MCF 10A (cell line): ENCODE data around the gene CLDN9. TPM values are rescaled to one million over a fixed set of nuclear protein-coding genes. Genes with fewer than 3 reads are reported as not detected.
A peak's percentile ranks its signal among the peaks of the same experiment; 100 is the strongest.

ENCODE experiments used
- BruUV-seq: library from RNA; stranded (reverse); fragments of 400-500 nt; replicated peaks from 2 replicates; lab custom pipeline; 2021; lab: Mats Ljungman, UMichigan
- CTCF ChIA-PET: fragments of 300-600 bp; sonication (Branson Sonifier 250); formaldehyde crosslinking; extraction: SDS; loops from one replicate; lab custom pipeline; 2021; ENCODE audit warnings: antibody characterized with exemption, inconsistent platforms; lab: Yijun Ruan, JAX
- POLR2A ChIA-PET: fragments of 300-600, 350-650 bp; sonication (Branson Sonifier 250); formaldehyde crosslinking; extraction: SDS; loops from one replicate; lab custom pipeline; 2020; ENCODE audit warnings: antibody characterized with exemption, inconsistent platforms; lab: Yijun Ruan, JAX
- DNase-seq: peaks from one replicate; pipeline ENCODE4 v3.0.0-alpha.2; 2018; ENCODE audit not compliant: unreplicated experiment
- H3K27ac Mint-ChIP-seq: one replicate; pipeline ENCODE4 v1.8.0; 2022; ENCODE audit warnings: mild to moderate bottlenecking, low read depth, mixed read lengths; ENCODE audit not compliant: unreplicated experiment
- H3K27me3 Mint-ChIP-seq: one replicate; pipeline ENCODE4 v1.8.0; 2022; ENCODE audit warnings: mixed read lengths; ENCODE audit not compliant: insufficient read depth, unreplicated experiment
- H3K36me3 Mint-ChIP-seq: one replicate; pipeline ENCODE4 v1.8.0; 2022; ENCODE audit warnings: mild to moderate bottlenecking, moderate library complexity, mixed read lengths; ENCODE audit not compliant: insufficient read depth, unreplicated experiment
- H3K4me1 Mint-ChIP-seq: one replicate; pipeline ENCODE4 v1.8.0; 2022; ENCODE audit warnings: mixed read lengths; ENCODE audit not compliant: insufficient read depth, unreplicated experiment
- H3K4me3 Mint-ChIP-seq: one replicate; pipeline ENCODE4 v1.8.0; 2022; ENCODE audit warnings: mild to moderate bottlenecking, moderate library complexity, mixed read lengths; ENCODE audit not compliant: unreplicated experiment
- H3K9me3 Mint-ChIP-seq: one replicate; pipeline ENCODE4 v1.8.0; 2022; ENCODE audit warnings: mixed read lengths; ENCODE audit not compliant: unreplicated experiment
- intact Hi-C: fragments of 100-400 bp; cut with micrococcal nuclease; formaldehyde crosslinking; loops from 2 replicates; pipeline ENCODE4 v1.14.1; 2022
- total RNA-seq: library from RNA; stranded (reverse); gene quantifications from 2 replicates; pipeline ENCODE4 v1.2.3, GENCODE V29; 2022
- TF ChIP-seq, protein P1 (sequence below): fragments of 200-600 bp; IDR thresholded peaks from one replicate; pipeline ENCODE4 v1.8.0; 2022; ENCODE audit warnings: antibody characterized with exemption, mild to moderate bottlenecking; ENCODE audit not compliant: unreplicated experiment

The CLDN9 gene
- total RNA-seq, 1 experiment from 2014 or later = 0.44 TPM

DNA sequence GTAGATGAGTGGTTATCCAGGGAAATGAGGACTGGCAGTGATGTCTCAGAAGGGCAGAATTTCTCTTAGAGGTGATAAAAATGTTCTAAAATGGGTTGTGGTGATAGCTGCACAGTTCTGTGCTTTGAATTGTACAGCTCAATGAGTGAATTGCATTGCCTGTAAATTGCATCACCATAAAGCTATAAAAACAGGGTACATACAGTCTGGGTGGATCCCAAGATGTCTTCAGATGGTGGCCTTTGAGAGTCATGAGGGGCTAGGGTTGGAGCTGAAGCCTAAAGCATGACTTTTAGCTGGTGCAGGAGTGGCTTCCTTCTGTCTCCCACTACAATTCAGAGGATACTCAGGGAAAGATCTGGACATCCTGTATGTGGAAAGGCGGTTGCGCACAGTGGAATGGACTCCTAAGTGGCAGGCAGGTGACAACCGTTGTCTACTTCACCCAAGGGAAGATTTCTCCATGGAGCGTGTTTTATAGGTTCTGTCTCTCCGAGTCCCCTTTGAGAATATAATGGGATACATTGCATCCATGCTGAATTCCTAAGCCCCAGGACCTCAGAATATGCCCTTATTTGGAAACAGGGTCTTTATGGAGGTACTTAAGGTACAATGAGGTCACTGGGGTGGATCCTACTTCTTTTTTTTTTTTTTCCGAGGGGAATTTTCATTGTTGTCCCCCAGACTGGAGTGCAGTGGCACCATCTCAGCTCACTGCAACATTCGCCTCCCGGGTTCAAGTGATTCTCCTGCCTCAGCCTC lies 51.1 kb downstream of the CLDN9 start:
- DNase-seq = no peak

More for the DNA sequence above, 51.1 kb downstream of the CLDN9 start:
- H3K36me3 Mint-ChIP-seq = no peaks in the 10 kb centered on the region
- ChIA-PET POLR2A (interaction anchor here (0.6 to 1.2 kb wide), 2 partner anchors 10 to 71 kb away, joined by 3 read pairs; partner anchors contain the start of gene ZNF213), CTCF (interaction anchor here (0.6 to 2.8 kb wide), 7 partner anchors 13 to 347 kb away, joined by 3 to 11 read pairs (median 4); partner anchors contain the start of gene ZNF213)
- no TSS peak for BruUV-seq
- H3K4me1 Mint-ChIP-seq = peaks cover 11% of the 10 kb centered on the region
- H3K27ac Mint-ChIP-seq = peak overlapping the region; percentile 27
- TF ChIP-seq, protein P1, sequence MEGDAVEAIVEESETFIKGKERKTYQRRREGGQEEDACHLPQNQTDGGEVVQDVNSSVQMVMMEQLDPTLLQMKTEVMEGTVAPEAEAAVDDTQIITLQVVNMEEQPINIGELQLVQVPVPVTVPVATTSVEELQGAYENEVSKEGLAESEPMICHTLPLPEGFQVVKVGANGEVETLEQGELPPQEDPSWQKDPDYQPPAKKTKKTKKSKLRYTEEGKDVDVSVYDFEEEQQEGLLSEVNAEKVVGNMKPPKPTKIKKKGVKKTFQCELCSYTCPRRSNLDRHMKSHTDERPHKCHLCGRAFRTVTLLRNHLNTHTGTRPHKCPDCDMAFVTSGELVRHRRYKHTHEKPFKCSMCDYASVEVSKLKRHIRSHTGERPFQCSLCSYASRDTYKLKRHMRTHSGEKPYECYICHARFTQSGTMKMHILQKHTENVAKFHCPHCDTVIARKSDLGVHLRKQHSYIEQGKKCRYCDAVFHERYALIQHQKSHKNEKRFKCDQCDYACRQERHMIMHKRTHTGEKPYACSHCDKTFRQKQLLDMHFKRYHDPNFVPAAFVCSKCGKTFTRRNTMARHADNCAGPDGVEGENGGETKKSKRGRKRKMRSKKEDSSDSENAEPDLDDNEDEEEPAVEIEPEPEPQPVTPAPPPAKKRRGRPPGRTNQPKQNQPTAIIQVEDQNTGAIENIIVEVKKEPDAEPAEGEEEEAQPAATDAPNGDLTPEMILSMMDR = no peak
- no peak overlapping the region for H3K4me3 Mint-ChIP-seq
- no peaks in the 10 kb centered on the region for H3K27me3 Mint-ChIP-seq
- intact Hi-C loops = loop anchor here (5.0 kb wide), 1 partner anchor 103 kb away; no protein-coding TSS in a partner anchor
- no peaks in the 10 kb centered on the region for H3K9me3 Mint-ChIP-seq

Other genes starting within 250 kb of the CLDN9 start
- 438 and 504 TPM in 2 replicates for gene ELOB, start 235.6 kb upstream of the CLDN9 start, total RNA-seq
- gene PRSS33, start 225.4 kb upstream of the CLDN9 start, total RNA-seq = not detected in 2 replicates
- not detected in 2 replicates for gene PRSS41, start 214.5 kb upstream of the CLDN9 start, total RNA-seq
- 16.4 TPM in 2 replicates for gene PRSS21, start 195.7 kb upstream of the CLDN9 start, total RNA-seq
- gene ZG16B, start 182.6 kb upstream of the CLDN9 start, total RNA-seq = 4.0 and 6.9 TPM in 2 replicates
- not detected in 2 replicates for gene PRSS22, start 154.8 kb upstream of the CLDN9 start, total RNA-seq
- 24.4 and 27.7 TPM in 2 replicates for gene FLYWCH2, start 129.7 kb upstream of the CLDN9 start, total RNA-seq
- gene FLYWCH1, start 101.0 kb upstream of the CLDN9 start, total RNA-seq = 76.3 and 86.2 TPM in 2 replicates
- gene KREMEN2, start 48.6 kb upstream of the CLDN9 start, total RNA-seq = 0.42 TPM in 1 of 2 replicates, not detected in the other
- 4.8 and 7.9 TPM in 2 replicates for gene PAQR4, start 43.6 kb upstream of the CLDN9 start, total RNA-seq
- gene PKMYT1, start 32.5 kb upstream of the CLDN9 start, total RNA-seq = 16.9 and 34.7 TPM in 2 replicates
- gene CLDN6, start 5.3 kb downstream of the CLDN9 start, total RNA-seq = not detected in 2 replicates
- 436 and 641 TPM in 2 replicates for gene TNFRSF12A, start 7.4 kb downstream of the CLDN9 start, total RNA-seq
- 13.6 and 20.4 TPM in 2 replicates for gene HCFC1R1, start 11.0 kb downstream of the CLDN9 start, total RNA-seq
- 36.8 and 53.1 TPM in 2 replicates for gene THOC6, start 11.1 kb downstream of the CLDN9 start, total RNA-seq
- gene BICDL2, start 24.0 kb downstream of the CLDN9 start, total RNA-seq = 0.23 and 0.39 TPM in 2 replicates
- 0.26 and 0.64 TPM in 2 replicates for gene MMP25, start 33.6 kb downstream of the CLDN9 start, total RNA-seq
- gene IL32, start 52.7 kb downstream of the CLDN9 start, total RNA-seq = 24.0 and 29.8 TPM in 2 replicates
- gene ZSCAN10, start 86.4 kb downstream of the CLDN9 start, total RNA-seq = 0.49 and 1.4 TPM in 2 replicates
- gene ZNF205, start 99.7 kb downstream of the CLDN9 start, total RNA-seq = 11.8 and 12.1 TPM in 2 replicates
- 19.7 and 20.7 TPM in 2 replicates for gene ZNF213, start 122.1 kb downstream of the CLDN9 start, total RNA-seq
- not detected in 2 replicates for gene OR1F1, start 175.3 kb downstream of the CLDN9 start, total RNA-seq
- 6.6 and 8.8 TPM in 2 replicates for gene ZNF200, start 222.2 kb downstream of the CLDN9 start, total RNA-seq
- 0.49 and 0.72 TPM in 2 replicates for gene MEFV, start 243.7 kb downstream of the CLDN9 start, total RNA-seq